Hematopoietic multipotent progenitor cell treated with erythropoietin and hydrocortisone succinate and interleukin-3 and kit ligand, for 6 days (in vitro differentiated cells): ENCODE results near the gene KLHL29.

ENCODE experiments used
- DNase-seq: peaks from one replicate; pipeline ENCODE4 v3.0.0-alpha.2; 2015

Gene KLHL29

GRCh38 chr2:23647563-23647962 is 262.6 kb downstream of the KLHL29 start:
- DNase-seq: no peak

GRCh38 chr2:23649303-23649702 is 264.3 kb downstream of the KLHL29 start:
- no peak for DNase-seq

GRCh38 chr2:23649819-23650218 is 264.8 kb downstream of the KLHL29 start:
- peak; percentile 57 for DNase-seq

- DNase-seq: no peak
These were observed 266.5 kb downstream of the KLHL29 start for GRCh38 chr2:23651187-23652080.

GRCh38 chr2:23653326-23653725 is 268.3 kb downstream of the KLHL29 start:
- no peak for DNase-seq

GRCh38 chr2:23654756-23655155 is 269.8 kb downstream of the KLHL29 start:
- DNase-seq: no peak

GRCh38 chr2:23655934-23656596 is 271.1 kb downstream of the KLHL29 start:
- DNase-seq: no peak

- DNase-seq: no peak
These were observed 271.6 kb downstream of the KLHL29 start for GRCh38 chr2:23656597-23656973.

- no peak for DNase-seq
These were observed 272.4 kb downstream of the KLHL29 start for GRCh38 chr2:23657371-23657770.

- no peak for DNase-seq
These were observed 273.0 kb downstream of the KLHL29 start for GRCh38 chr2:23657934-23658333.

- peak; percentile 30 for DNase-seq
These were observed 273.5 kb downstream of the KLHL29 start for GRCh38 chr2:23658466-23658942.

- DNase-seq: no peak
These were observed 274.3 kb downstream of the KLHL29 start for GRCh38 chr2:23659328-23659727.

- no peak for DNase-seq
These were observed 274.8 kb downstream of the KLHL29 start for GRCh38 chr2:23659773-23660172.

GRCh38 chr2:23660237-23660636 is 275.3 kb downstream of the KLHL29 start:
- DNase-seq: no peak

GRCh38 chr2:23661276-23662050 is 276.5 kb downstream of the KLHL29 start:
- DNase-seq: no peak

- DNase-seq: no peak
These were observed 277.5 kb downstream of the KLHL29 start for GRCh38 chr2:23662466-23662865.

GRCh38 chr2:23662941-23663920 is 278.3 kb downstream of the KLHL29 start:
- DNase-seq: no peak

GRCh38 chr2:23664066-23664788 is 279.2 kb downstream of the KLHL29 start:
- no peak for DNase-seq

GRCh38 chr2:23666241-23666979 is 281.4 kb downstream of the KLHL29 start:
- DNase-seq: no peak

GRCh38 chr2:23666980-23667357 is 282.0 kb downstream of the KLHL29 start:
- DNase-seq: no peak
